Measurements from ENCODE around the gene HECTD1. TPM values are rescaled to one million over a fixed set of nuclear protein-coding genes. Genes with fewer than 3 reads are reported as not detected.
"Not testable (repeated sequence)": the region's sequence is repeated elsewhere in the genome, so short reads cannot be mapped to it uniquely, and the experiment has no call there.

Gene HECTD1
- total and polyA plus RNA-seq, 2 experiments from 2014 or later = 49.4 to 180 TPM

DNA sequence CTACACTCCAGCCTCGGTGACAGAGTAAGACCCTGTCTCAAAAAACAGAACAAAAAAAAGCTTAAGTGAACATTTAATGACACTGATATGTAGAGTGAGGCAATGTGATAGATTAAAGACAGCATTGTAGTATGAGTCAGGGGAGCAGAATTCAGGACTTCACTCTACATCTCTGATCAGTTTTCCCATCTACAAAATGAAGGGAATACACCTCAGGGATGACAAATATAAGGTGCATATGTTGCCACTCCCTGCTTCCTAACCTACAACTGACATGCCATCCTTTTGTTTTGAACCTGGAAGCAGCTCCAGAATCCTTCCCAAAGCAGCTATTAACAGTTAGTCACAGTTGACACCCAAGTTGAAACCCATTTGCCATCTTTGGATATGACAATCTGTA, 150.6 kb downstream of the HECTD1 start:
- Histone ChIP-seq H3K27ac (no peak overlapping the region), H3K4me3 (no peak overlapping the region), H3K27me3 (no peaks in the 10 kb centered on the region), H3K36me3 (no peaks in the 10 kb centered on the region), H3K4me1 (ENCODE audit: low read depth) (no peaks in the 10 kb centered on the region), H3K9me3 (ENCODE audit: low read depth) (no peaks in the 10 kb centered on the region)
- no peak for DNase-seq (ENCODE audit: low read depth in 1 of 2, low spot score in 1 of 2)
- TF ChIP-seq, protein P1, sequence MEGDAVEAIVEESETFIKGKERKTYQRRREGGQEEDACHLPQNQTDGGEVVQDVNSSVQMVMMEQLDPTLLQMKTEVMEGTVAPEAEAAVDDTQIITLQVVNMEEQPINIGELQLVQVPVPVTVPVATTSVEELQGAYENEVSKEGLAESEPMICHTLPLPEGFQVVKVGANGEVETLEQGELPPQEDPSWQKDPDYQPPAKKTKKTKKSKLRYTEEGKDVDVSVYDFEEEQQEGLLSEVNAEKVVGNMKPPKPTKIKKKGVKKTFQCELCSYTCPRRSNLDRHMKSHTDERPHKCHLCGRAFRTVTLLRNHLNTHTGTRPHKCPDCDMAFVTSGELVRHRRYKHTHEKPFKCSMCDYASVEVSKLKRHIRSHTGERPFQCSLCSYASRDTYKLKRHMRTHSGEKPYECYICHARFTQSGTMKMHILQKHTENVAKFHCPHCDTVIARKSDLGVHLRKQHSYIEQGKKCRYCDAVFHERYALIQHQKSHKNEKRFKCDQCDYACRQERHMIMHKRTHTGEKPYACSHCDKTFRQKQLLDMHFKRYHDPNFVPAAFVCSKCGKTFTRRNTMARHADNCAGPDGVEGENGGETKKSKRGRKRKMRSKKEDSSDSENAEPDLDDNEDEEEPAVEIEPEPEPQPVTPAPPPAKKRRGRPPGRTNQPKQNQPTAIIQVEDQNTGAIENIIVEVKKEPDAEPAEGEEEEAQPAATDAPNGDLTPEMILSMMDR (IDR thresholded peaks at IDR 0.05; ENCODE audit: low read depth, low read length) = no peak

DNA sequence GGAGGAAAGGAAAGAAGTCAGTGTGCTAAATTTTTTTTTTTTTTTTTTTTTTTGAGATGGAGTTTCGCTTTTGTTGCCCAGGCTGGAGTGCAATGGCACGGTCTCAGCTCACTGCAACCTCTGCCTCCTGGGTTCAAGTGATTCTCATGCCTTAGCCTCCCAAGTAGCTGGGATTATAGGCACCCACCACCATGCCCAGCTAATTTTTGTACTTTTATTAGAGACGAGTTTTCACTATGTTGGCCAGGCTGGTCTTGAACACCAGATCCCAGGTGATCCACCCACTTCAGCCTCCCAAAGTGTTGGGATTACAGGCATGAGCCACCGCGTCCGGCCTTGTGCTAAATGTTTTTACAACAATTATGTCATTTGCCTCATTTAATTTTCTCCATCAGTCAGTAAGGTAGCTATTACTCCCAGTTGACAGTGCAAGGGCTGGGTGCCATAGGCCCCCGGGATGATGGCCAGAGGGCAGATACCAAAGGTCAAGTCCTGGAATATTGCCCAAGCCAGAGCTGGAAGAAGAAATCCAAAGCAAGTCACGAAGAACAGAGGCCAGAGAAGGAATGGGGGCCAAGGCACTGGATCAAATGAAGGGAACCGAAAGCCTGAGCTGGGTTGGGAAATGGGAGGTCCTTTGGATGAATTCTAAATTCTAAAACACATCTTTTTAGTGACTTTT, 154.5 kb downstream of the HECTD1 start:
- H3K4me1 ChIP-seq (ENCODE audit: low read depth); H3K27me3 ChIP-seq; H3K9me3 ChIP-seq (ENCODE audit: low read depth); H3K36me3 ChIP-seq; H3K27ac ChIP-seq; H3K4me3 ChIP-seq: not testable (repeated sequence)
- DNase-seq (ENCODE audit: low read depth in 1 of 2, low spot score in 1 of 2) = peak in 1 of 2 donors; percentile 72

DNA sequence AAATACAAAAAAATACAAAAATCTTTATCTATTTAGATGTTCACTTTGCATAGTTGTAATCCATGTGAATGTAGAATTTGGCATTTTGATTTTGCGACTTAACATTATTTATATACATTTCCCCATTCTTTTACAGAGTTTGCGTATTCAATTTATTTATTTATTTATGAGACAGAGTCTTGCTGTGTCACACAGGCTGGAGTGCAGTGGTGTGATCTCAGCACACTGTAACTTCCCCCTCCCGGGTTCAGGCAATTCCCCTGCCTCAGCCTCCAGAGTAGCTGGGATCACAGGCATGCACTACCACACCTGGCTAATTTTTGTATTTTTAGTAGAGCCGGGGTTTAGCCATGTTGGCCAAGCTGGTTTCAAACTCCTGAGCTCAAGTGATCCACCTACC, 156.1 kb downstream of the HECTD1 start:
- Histone ChIP-seq H3K27ac (no peak overlapping the region), H3K27me3 (no peaks in the 10 kb centered on the region), H3K36me3 (no peaks in the 10 kb centered on the region), H3K4me3 (no peak overlapping the region), H3K9me3 (ENCODE audit: low read depth) (no peaks in the 10 kb centered on the region), H3K4me1 (ENCODE audit: low read depth) (no peaks in the 10 kb centered on the region)
- TF ChIP-seq, protein P1 (IDR thresholded peaks at IDR 0.05; ENCODE audit: low read depth, low read length) = no peak
- DNase-seq (ENCODE audit: low read depth in 1 of 2, low spot score in 1 of 2) = no peak

DNA sequence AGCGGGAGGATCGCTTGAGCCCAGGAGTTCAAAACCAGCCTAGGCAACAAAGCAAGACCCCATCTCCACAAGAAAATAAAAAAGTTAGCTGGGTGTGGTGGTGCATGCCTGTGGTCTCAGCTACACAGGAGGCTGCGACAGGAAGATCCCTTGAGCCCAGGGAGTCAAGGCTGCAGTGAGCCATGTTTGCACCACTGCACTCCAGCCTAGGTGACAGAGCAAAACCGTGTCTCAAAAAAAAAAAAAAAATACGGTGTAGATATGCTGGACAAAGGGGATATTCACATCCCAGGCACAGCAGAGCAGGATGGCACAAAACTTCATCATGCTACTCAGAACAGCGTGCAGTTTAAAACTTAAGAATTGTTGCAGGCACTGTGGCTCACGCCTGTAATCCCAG, 156.6 kb downstream of the HECTD1 start:
- TF ChIP-seq, protein P1 (IDR thresholded peaks at IDR 0.05; ENCODE audit: low read depth, low read length) = no peak
- Histone ChIP-seq H3K27me3 (no peaks in the 10 kb centered on the region), H3K27ac (no peak overlapping the region), H3K4me1 (ENCODE audit: low read depth) (no peaks in the 10 kb centered on the region), H3K36me3 (no peaks in the 10 kb centered on the region), H3K4me3 (no peak overlapping the region), H3K9me3 (ENCODE audit: low read depth) (no peaks in the 10 kb centered on the region)
- DNase-seq (ENCODE audit: low read depth in 1 of 2, low spot score in 1 of 2) = no peak

Other genes with a start within 250 kb of the HECTD1 start
- 5.9 and 8.2 TPM in 2 replicates for gene AP4S1, start 182.1 kb downstream of the HECTD1 start, total RNA-seq
- gene AP4S1, start 182.1 kb downstream of the HECTD1 start, polyA plus RNA-seq = 10.5 and 16.9 TPM in 2 replicates
- 44.6 and 57.3 TPM in 2 replicates for gene STRN3, start 181.4 kb downstream of the HECTD1 start, total RNA-seq
- gene STRN3, start 181.4 kb downstream of the HECTD1 start, polyA plus RNA-seq = 17.5 and 18.1 TPM in 2 replicates
- gene HEATR5A, start 212.8 kb upstream of the HECTD1 start, total RNA-seq = 16.1 and 31.7 TPM in 2 replicates
- 12.2 and 23.2 TPM in 2 replicates for gene HEATR5A, start 212.8 kb upstream of the HECTD1 start, polyA plus RNA-seq
- gene DTD2, start 249.7 kb upstream of the HECTD1 start, total RNA-seq = 40.1 and 45.2 TPM in 2 replicates
- 8.9 and 14.2 TPM in 2 replicates for gene DTD2, start 249.7 kb upstream of the HECTD1 start, polyA plus RNA-seq